HL-60/S4 treated with retinoic acid at 250 ng/mL for 4 days and 3 days (cell line): Measurements from ENCODE around the gene RPP14.
"Not testable (repeated sequence)": the region's sequence is repeated elsewhere in the genome, so short reads cannot be mapped to it uniquely, and the experiment has no call there.

ENCODE experiments used
- in situ Hi-C: fragments of 300-500 bp; cut with MboI; formaldehyde crosslinking; loops from 2 replicates; pipeline ENCODE4 v1.7.0; 2022; ENCODE audit warnings: low sequenced_read_pairs

Gene RPP14

DNA sequence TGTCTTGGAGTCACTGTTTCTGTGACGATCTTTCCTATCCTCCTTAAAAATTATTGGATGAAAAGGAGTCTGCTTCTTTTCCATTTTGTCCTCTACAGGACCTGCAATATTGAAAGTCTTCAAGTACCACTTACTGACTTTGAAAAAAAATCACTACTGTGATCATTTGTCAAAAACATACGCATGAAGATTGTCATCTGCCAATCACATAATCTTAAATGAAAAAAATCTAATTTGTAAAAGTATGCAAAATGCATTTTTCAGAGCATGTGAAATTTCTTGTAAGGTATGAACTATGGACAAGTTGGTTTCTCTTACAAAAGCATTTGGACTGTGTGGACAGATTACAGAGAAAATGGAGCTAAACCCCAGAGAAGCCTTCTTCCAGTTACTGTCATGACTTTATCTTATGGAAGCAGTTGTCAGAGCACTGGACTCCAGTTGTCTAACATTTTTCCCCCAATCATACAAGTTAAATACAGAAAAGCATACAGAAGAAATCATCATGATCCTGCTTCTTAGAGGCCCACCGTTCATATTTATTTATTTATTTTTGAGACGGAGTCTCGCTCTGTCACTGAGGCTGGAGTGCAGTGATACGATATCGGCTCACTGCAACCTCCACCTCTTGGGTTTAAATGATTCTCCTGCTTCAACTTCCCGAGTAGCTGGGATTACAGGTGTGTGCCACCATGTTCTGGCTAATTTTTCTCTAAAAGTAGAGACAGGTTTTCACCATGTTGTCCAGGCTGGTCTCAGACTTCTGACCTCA is 23.3 kb downstream of the RPP14 start:
- in situ Hi-C loops = loop anchor here (10.0 kb wide), 1 partner anchor 85 kb away; no protein-coding TSS in a partner anchor

DNA sequence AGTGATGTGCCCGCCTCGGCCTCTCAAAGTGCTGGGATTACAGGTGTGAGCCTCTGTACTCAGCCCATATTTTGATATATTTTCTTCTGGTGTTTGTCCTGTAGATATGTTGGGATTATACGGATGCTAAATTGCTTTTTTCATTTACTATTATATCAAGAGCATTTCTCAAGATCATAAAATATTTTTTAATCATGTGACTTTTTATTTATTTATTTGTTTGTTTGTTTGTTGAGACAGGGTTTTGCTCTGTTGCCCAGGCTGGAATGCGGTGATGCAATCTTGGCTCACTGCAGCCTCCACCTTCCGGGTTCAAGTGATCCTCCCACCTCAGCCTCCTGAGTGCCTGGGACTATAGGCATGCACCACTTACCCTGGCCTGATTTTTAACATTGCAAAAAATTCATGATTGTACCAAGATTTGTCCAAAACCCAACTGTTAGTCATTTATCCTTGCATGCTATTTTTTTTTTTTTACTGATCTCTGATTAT is 23.9 kb downstream of the RPP14 start:
- in situ Hi-C loops = loop anchor here (10.0 kb wide), 1 partner anchor 85 kb away; no protein-coding TSS in a partner anchor

DNA sequence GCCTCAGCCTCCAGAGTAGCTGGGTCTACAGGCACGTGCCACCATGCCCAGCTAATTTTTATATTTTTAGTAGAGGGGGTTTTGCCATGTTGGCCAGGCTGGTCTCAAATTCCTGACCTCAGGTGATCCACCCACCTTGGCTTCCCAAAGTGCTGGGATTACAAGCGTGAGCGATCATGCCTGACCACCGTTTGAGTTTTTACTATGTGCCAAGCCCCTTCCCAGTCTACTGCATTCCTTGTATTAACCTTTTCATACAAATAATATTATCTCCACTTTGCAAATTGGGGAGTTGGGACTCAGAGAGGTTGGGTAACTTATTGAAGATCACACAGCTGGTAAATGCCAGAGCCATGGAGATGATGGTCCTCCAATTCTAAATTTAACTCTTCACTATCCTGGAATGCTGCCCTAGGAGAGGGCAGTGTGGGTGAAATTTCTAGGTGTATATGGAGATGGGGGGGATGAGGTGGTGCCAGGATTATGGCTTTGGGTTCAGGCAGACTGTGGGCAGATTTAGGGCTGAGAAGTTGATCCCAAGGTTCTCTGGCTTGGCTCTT is 25.6 kb downstream of the RPP14 start:
- in situ Hi-C loops = no loop called here

DNA sequence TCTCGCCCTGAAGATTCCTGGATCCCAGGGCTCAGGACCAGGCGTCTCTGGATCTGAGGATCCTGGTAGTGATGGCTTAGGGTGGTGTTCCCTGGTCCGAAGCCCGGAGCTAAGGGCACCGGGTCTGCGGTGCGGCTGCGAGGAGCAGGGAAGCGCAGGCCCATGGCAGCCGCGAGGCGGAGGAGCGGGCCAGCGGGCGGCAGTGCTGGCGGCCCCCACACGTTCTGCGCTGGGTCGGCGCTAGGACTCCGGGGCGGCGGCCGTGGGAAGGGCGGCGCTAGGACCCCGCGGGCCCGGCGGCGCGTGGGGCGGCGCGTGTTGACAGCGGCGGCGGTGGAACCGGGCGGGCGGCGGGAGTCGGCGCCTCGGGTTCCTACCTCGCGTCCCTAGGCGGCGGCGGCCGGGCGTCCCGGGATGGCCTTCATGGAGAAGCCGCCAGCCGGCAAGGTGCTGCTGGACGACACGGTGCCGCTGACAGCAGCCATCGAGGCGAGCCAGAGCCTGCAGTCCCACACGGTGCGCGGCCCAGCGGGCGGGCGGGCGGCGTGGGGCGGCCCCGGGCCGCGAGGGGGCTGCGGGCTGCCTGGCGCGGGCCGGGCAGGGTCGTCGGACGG is 26.6 kb downstream of the RPP14 start, which contains the start of gene PXK:
Gene PXK (plus strand): TSS at position 318 of the 614 bp plus-strand sequence. CDS start 97 bp downstream, at position 415.
- in situ Hi-C loops = no loop called here

DNA sequence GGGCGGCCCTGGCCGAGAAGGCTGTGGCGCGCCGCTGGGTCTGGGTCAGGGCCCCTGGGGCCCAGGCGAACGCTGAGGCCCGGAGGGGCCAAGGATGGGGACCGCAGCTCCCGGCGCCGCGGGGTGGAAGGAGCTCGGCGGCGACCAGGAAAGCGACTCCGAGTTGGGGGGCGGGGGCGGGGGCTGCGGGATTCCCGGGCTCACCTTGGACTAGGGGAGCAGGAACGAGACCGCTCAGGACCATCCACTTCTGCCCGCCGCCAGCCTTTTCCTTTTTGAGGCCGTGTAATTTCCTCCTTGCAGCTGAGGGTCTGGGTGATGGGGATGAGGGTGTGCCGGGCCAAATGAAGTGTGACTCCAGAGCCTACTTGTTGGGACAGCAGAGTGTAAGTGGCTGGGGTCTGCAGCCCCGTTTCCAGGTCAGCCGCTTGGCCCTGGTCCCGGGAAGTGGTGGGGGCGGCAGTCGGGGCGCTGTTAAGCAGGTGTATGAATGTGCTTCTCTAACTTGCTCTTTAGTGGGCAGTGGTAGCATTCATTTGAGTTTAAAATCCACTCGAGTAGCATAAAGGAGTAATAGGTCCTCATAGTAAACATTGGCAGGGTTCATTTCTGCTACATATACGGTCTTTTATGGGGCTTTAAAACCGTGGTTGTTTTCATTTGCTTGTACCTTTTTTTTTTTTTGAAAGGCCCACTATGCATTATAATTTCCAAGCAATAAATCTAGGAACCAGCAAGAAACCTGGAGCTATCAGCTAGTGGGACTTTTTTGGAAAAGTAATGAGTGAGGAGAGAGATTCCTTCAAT is 27.4 kb downstream of the RPP14 start:
- in situ Hi-C loops = no loop called here

DNA sequence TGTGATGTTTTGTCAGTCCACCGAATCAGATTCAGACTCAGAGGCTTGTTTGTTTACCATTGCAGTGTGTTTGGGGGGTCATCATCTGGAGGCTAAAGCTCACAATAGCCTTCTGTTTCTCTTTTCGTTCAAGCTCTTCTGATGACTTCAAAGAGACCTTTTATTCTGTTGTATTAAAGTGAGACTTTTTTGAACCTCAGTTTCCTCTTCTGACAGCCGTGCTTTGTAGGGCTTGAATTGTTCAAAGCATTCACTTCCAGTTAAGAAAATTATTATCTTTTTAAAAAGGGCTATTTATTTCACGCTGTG is 27.9 kb downstream of the RPP14 start:
- in situ Hi-C loops = no loop called here

DNA sequence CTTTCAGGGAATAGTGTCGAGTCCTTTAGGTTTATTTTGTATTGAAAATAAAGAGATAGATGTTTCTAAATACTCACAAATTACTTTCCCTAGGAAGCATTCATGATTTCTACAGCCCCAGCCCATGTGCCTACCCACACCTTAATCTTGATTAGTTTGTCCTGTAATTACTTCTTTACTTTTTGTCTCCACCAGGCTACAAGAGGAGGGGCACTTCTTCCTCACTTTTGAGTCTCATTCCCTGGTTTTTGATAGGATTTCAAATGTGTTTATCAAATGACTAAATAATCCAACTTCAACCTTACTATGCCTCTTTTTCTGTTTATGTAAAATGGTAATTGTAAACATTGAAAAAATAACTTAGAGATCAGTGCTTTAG is 28.4 kb downstream of the RPP14 start:
- in situ Hi-C loops = no loop called here

DNA sequence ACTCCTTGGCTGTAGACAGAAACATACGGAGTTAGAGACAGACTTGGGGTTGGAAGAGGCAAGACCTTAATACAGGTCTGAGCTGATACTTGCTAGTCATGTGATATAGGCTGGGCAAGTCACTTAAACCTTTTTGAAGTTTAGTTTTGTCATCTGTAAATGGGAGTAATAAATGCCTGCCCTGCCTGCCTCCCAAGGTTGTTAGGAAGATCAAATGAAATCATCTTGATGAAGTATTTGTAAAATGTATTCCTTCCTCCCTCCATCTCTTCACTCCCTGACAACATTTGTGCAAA is 29.6 kb downstream of the RPP14 start:
- in situ Hi-C loops = no loop called here

DNA sequence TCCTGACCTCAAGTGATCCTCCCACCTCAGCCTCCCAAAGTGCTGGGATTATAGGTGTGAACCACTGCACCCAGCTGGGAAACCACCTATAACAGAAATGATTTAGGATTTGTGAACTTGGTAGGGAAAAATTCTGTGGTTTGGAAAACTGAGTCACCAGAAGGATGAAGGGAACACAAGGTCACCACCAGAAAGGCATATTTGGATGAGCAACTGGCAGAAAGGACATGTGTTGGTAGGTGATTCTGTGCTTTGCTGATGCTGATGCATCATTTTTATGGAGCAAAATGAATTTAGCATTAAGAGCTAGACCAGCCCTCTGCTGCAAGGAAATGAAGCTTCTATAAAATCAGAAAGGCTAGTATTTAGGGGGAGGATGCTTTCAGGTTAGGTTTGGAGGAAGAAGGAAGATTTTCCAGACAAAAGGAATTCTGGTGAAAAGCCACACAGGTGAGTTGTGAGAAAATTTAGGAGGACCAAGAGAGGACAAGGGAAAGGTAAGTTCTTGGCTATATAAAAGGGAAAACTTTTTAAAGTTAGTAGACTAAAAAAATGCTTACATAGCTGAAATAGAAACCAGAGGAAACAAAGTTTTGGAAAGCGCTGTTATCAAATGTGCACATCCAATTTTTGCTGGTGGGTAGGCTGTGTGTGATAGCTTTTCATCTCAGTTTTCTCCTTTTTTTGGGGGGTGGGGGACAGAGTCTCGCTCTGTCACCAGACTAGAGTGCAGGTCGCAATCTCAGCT is 30.3 kb downstream of the RPP14 start:
- in situ Hi-C loops = no loop called here

DNA sequence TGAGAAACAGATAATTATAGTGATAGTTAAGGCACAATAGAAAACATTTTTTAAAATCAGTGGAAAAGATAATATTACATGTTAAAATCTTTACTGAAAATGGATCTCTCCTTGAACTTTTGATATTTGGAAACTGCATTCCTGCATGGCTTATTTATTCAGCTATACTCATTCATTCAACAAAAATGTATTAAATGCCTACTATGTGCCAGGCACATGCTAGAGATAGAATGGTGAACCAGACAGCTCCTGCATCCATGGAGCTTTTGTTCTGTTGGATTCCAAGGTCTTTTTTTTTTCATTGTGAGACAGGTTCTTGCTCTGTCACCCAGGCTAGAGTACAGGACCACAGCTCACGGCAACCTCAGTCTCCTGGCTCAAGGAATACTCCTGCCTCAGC is 31.1 kb downstream of the RPP14 start:
- in situ Hi-C loops = no loop called here

DNA sequence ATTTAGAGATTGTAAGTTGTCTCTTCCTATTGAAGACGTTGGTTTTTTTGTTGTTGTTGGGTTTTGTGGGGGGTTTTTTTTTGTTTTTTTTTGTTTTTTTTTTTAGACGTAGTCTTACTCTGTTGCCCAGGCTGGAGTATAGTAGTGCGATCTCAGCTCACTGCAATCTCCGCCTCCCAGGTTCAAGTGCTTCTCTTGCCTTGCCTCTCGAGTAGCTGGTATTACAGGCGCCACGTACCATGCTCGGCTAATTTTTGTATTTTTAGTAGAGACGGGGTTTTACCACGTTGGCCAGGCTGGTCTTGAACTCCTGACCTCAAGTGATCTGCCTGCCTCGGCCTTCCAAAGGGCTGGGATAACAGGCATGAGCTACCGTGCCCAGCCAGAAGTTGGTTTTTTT is 33.1 kb downstream of the RPP14 start:
- in situ Hi-C loops = not testable (repeated sequence)

DNA sequence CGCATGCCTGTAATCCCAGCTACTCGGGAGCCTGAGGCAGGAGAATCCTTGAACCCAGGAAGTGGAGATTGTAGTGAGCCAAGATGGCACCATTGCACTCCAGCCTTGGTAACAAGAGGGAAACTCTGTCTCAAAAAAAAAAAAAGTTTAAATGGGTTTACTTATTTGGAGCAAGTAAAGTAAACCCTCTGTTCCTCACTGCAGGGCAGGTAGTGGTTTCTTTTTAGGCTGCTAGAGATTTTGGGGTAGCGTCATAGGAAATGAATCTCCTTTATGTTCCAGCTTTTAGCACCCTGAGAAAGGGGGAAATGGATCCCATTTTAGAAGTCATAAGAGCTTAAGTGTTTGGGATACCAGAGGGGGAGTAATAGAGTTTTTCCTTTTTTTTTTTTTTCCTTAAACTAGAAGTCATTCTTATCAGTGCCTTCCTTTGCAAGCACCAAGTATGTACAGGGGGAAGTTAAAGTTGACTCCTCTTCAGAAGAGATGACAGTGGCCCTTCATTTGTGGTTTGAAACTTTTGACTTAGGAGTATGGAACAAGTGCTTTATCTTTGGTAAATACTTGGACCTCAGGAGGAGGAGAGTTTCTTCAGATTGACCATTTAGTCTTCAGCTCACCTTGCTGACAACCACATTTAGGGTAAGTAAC is 34.7 kb downstream of the RPP14 start:
- in situ Hi-C loops = no loop called here

DNA sequence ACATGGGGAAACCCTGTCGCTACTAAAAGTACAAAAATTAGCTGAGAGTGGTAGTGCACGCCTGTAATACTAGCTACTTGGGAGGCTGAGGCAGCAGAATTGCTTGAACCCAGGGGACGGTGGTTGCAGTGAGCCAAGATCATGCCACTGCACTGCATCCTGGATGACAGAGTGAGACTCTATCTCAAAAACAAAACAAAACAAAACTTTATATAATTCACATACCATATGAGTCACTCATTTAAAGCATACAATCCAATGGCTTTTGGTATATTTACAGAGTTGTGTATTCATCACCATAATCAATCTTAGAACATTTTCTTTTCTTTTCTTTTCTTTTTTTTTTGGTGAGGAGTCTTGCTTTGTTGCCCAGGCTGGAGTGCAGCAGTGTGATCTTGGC is 35.3 kb downstream of the RPP14 start:
- in situ Hi-C loops = no loop called here

DNA sequence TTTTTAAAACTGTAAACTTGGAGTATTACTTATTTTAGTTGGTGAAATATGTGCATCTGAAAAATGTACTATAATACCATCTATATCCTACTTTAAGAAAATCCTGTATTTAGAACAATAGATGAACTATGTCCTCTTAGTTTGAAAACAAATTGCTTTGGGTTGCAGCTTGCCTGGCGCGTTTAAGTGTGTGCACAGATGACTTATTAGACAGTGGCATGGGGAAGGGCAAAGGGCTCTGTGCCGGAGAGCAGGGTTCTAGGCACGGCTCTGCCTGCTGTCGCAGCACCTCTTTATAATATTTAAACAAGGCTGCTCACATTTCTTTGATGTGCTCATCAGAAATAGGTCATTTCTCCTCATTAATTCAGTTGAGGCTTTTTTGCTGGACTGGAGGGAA is 36.6 kb downstream of the RPP14 start:
- in situ Hi-C loops = no loop called here

DNA sequence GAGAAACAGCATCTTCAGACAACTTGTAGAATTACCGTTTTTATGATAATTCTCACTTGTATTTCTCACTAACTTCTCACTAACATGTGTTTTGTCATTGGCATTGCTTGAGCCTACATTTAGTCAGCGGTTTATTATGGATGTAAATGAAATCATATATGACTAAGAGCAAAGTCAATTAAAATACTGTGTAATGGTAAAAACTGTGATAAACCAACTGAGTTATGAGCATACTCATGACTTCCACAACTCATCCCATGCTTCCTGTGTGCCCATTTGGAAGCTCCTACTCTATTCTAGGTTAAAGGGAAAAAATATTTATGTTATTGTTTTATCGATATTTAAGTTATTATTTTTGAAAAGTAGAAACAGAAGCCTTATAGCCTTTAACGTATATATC is 39.4 kb downstream of the RPP14 start:
- in situ Hi-C loops = no loop called here

DNA sequence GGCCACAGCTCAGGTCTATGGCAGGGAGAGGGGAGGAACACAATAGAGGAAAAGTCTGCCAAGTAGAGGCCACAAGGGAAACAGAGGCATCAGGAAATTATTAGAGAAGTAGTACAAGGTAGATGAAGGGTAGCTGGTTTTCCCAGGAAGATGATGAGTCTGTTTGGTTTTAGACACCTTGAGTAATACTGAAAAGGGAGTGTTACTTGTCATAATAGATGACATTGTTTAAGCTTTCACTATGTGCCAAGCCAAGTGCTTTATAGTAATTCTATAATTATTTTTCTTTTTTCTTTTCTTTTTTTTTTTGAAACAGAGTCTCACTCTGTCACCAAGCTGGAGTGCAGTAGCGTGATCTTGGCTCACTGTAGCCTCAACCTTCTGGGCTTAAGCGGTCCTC is 40.3 kb downstream of the RPP14 start:
- in situ Hi-C loops = no loop called here

DNA sequence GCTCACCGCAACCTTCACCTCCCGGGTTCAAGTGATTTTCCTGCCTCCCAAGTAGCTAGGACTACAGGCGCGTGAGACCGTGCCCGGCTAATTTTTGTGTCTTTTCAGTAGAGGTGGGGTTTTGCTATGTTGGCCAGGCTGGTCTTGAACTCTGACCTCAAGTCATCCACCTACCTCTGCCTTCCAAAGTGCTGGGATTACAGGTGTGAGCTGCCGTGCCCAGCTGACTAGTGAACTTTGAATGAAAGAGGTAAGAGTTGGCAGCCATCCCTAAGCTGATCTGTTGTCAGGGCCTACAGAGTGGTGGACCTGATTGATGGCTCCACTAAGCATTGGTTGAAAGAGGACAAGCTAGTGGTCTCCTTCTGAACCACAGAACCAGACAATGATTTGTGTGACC is 41.9 kb downstream of the RPP14 start:
- in situ Hi-C loops = no loop called here

DNA sequence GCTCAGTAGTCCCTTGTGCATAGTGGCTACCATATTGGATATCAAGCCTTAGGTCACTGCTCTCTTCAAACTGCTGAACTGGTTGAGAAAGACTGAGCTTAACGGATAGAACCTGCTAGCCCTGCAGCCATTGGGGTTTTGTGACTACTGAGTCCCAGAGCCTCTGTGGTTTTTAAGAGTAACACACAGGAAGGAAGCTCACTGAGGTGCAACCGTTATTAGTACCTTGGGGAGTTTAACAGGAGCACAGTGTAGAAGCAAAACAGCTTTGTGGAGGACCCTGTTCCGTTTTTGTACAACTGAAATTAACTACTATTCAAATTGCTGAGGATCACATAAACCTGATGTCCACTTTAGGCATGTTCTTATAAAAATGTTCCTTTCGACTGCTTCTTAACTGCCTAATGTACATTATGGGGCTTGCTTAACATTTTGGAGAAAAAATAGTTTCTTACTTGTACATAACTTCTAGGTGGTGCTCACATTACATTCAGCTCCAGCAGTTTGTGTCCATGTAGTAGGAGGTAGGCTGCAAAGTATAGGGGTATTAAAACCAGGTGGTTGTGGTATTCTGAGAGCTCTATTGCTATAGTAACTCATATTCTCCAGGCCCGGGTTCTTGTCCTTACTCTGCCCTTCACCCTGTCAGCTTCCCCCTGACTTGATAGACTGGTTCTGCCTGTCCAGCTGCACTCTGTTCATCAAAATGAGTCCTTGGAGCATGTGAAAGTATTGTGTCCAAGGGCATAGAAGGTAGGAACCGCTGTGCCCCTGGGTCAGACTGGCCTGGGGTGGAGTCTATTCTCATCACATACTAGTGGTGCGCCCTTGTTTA is 44.0 kb downstream of the RPP14 start:
- in situ Hi-C loops = no loop called here

DNA sequence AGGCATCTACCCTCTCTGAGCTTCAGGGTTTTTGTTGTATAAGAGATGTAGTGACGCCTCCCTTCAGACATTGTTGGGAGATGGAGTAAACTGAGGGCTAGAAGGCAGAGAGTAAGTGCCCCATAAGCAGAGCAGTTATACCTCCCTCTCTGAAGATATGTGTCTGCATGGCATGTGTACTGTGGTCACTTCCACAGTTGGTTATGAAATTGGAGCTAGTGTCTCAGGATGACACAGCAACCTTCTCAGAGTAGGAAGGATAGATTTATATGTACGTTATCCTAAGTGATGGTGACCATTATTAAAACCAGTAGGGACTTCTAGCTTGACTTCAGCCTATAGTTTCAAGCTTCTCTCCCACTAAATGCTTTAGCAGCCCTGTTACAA is 44.6 kb downstream of the RPP14 start:
- in situ Hi-C loops = no loop called here

DNA sequence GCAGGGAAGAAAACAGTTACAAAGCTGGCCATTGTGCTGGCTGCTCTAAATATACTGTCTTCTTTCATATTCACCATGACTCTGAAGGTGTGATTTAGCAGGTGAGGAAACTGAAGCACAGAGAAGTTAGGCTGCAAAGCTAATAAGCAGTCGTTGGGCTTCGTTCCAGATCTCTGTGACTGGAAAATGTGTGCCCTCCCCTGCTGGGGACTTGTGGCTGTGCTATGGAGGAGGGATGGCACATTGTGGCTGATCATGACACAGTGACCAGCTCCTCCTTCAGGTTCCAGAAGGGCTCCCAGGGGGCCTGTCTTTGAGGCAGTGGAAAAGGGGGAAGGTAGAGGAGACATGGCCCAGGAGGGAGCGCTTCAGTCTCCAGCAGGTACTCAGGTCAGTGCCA is 45.9 kb downstream of the RPP14 start:
- in situ Hi-C loops = no loop called here
